Measurements from ENCODE around the gene EXOC3L1.

DNA sequence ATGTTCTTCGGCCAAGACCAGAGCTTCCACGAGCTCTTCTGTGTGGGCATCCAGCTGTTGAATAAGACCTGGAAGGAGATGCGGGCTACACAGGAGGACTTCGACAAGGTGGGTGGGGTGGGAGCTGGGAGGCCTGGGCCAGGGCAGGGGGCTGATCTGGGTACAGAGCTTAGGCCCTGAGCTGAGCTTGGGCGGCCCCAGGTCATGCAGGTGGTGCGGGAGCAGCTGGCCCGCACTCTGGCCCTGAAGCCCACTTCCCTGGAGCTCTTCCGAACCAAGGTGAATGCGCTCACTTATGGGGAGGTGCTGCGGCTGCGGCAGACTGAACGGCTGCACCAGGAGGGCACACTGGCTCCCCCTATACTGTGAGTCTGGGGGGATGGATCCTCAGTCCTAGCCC is 12.5 kb upstream of the EXOC3L1 start:
- no peak for TF ChIP-seq CTCF (IDR thresholded peaks at IDR 0.05; ENCODE audit: insufficient read depth, low read length)
- TF ChIP-seq POLR2AphosphoS5 (IDR thresholded peaks at IDR 0.05; ENCODE audit: low read depth) = no peak

Data from HL-60 (cell line).